Hematopoietic multipotent progenitor cell treated with erythropoietin and hydrocortisone succinate and interleukin-3 and kit ligand, for 15 days (in vitro differentiated cells): ENCODE data around the gene CPSF4L.
"Not testable (repeated sequence)": the region's sequence is repeated elsewhere in the genome, so short reads cannot be mapped to it uniquely, and the experiment has no call there.

ENCODE experiments used
- DNase-seq: peaks from one replicate; pipeline ENCODE4 v3.0.0-alpha.2; 2015; ENCODE audit warnings: low spot score

Gene CPSF4L

DNA sequence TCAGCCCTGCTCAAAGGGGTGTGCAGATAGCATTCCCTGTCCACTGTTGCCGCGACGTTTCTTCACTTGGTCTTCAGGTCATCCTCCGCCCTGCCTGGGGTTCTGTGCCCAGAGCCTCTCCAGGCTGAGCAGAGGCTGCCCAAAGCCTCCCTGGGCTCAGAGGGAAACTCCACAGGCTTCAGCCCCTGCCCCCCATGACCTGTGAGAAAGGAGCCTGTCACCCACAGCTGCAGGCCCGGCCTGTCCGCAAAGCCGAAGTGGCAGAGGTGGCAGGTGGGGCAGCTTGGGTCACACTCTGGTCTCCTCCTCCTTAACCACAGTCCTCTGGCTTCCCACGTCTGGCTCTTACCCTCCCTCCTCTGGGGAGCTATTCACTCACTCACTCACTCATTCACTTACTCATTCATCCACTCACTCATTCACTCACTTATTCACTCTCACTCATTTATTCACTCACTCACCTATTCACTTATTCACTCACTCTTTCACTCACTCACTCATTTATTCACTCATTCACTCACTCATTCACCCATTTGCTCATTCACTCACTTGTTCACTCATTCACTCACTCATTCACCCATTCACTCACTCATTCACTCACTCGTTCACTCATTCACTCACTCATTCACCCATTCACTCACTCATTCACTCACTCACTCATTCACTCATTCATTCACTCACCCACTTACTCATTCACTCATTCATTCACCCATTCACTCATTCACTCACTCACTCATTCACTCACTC lies 7.1 kb upstream of the CPSF4L start:
- DNase-seq, result no peak

- DNase-seq, result no peak
Measured at GRCh38 chr17:73267648-73268537, 6.2 kb upstream of the CPSF4L start.

DNA sequence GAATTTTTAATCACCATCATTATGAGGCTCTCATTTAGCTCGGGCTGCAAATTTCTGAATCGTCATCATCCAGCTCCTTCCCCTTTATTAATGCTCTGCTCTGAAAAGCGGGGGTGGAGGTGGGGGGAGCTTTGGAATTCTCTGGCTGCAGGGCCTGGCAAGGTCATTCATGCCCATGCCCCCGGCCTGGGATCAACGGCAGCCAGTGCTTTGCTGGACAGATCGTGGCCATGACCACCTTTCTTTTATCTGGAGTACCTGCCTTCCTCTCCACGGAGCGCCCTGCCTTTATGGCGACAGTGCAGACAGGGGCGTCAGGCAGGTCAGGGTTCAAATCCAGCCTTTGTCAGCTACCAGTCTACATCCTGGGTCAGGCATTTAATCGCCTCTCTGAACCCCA lies 5.1 kb upstream of the CPSF4L start:
- DNase-seq, result no peak

- DNase-seq, result no peak
Measured at GRCh38 chr17:73265646-73266640, 4.3 kb upstream of the CPSF4L start.

GRCh38 chr17:73264448-73264847 lies 2.8 kb upstream of the CPSF4L start:
- not testable (repeated sequence) for DNase-seq

DNA sequence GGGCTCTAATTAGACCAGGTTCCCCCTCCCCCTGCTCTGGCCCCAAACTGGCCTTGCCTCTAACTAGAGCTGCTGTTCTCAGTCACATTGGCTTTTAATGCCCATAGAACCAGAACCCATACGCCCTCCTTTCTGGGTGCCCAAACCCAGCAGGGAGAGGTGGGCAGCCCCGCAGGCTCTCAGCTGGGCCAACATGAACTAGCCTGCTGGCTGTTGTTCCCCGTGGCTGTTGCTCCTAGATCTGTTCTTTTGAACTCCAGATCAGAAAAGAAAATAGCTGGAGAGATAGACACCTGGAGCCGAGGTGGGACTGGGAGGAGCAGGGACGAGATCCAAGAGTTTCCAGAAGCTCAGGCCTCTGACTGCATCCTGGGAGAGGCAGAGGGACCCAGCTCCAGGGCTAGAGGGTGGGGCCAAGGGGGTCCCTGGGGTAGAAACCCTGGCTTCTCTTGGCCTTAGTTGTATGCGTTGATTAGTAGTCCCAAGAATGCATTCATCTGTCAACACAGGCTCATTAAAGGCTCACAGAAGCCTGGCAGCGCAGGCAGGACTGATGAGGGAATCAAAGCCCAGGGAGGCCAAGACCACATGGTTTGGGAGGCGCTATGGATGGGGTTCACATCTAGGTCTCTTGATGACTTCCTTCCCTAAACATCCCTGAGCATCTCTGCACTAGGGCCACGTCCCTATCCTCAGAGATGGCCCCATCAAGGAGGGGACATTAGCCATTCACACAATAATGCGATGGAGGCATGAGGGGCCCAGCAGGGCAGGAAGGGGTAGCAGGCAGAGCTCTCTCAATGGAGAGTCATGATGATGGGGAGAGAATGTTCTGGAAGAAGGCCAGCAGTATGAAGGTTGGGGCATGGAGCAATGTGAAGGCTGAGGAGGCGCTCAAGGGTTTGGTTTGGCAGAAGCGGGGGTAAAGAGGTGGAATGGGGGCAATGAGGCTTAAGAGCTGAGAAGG lies 1.3 kb upstream of the CPSF4L start:
- no peak for DNase-seq

DNA sequence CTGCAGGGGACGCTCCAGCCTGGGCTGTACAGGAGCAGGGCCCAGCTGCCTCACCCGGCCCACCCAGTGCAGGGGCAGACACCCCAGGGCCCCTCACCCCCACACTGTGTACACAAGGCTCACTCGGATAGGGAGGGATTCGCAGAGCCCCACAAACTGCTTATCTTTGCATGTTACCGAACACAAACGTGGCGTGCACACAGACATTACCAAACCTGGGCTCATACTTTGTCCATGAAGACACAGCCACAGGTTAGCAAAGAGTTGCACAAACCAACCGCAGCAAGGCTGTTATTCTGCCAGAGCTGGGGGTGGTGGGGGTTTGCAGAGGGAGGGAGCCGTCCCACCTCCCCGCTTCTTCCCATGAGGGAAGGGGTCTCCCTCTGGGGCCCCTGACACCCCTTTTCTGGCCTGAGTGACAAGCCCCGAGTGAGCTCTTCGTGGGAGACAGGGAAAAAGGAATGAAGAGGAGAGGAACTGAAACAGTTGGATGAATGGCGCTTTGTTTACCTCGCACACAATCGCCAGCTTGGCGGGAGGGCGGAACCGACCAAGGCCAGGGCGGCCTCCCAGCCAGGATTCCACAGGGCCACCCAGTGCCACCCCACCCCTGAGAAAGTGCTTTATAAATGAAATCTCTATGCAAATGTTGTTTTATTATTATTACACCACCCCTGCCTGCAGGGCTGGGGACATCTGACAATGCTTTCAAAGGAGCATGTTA lies 434 bp upstream of the CPSF4L start:
- no peak for DNase-seq

GRCh38 chr17:73257516-73257915 lies 4.2 kb downstream of the CPSF4L start:
- DNase-seq, result no peak

- DNase-seq, result no peak
Measured at GRCh38 chr17:73256220-73256619, 5.5 kb downstream of the CPSF4L start.

DNA sequence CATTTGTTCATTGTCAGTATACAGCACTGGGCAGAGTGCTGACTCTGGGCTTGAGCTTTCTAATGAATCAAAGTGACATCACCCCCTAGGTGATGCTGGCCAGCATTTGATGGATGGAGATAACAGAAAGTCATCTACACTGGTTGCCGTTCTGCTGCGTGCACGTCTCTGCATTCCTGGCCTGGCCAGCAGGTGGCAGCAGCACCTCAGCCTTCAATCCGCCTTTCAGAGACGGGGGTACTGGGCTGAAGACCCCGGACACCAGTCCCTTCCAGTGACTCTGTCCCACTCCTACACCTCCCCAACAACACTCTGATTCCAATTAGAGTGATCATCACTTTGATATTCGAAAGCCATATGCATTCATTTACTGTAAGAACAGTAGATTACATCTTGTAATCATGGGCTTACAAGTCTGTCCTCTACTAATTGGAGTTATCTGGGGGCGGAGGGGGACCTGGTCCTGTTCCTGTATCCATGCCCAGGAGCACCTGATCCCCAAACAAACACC lies 6.0 kb downstream of the CPSF4L start:
- peak; percentile 72 for DNase-seq

DNA sequence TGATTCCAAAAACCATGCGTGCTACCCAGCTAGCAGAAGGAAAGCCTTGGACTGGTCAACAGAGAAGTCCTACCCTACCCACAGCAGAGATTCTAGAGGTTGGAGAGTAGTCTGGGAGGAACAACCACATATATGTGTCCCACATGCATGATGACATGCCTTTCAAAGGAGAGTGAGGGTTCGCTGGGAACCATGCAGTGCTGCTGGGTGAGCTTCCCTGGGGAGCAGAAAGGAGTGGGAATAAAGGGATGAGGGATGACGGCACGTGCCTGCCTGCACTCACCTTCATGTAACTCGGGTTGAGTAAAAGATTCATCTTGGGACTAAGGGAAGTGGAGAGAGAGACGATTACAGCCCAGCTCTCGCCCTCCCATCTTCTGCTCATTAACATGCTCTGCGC lies 9.8 kb downstream of the CPSF4L start:
- DNase-seq, result no peak

DNA sequence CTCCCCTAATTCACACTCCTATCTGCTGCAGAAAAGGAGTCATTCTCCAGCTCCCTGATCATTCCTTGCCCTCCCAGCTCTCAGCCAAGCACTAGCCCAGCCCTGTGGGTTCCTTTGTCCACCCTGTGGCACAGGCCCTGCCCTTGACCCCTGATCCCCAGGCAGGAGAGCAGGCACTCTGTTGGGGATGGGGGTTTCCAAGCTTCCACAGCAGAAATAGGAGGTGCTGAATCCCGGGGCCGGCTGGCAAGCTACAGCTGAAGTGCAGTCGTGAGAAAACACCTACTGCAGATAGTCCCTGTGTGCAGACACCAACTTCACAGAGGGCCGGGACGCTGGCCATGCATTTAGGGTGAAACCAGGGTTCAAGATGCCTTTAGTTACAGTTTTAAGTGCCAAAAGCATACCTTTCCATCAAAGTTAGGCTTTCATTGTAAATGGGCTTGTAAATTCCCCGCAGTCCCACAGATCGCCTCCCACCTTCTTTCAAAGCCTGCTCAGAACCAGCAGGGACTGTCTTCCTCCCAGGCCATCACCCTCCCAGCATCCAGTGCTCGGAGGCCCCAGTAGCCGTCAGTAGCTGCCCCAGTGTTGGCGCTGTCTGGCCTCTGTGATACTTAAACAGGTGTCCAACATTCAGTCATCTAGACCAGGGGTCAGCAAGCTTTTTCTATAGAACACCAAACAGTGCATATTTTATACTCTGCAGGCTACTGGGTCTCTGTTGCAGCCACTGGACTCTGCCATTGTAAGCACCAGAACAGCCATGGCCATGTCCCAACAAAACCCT lies 10.6 kb downstream of the CPSF4L start:
- DNase-seq, result no peak

- DNase-seq, result no peak
Measured at GRCh38 chr17:73249700-73250099, 12.0 kb downstream of the CPSF4L start.

DNA sequence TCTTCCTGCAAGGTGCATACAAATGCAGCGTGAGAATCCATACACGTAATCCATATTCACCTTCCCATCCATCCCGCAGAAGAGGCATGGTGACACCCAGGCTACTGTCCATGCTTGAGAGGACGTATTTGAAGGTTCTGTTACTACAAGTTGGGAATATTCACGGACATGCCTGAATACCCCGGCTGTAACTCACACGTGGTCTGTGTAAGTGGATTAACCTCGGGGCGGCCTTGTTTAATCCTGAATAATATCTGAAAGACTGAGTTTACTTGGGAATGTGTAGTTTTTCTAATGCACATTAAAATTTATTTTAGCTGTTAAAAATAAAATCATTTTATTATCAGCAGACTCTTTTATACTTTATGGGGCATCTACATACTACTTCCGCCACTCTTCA lies 13.1 kb downstream of the CPSF4L start:
- DNase-seq, result no peak

DNA sequence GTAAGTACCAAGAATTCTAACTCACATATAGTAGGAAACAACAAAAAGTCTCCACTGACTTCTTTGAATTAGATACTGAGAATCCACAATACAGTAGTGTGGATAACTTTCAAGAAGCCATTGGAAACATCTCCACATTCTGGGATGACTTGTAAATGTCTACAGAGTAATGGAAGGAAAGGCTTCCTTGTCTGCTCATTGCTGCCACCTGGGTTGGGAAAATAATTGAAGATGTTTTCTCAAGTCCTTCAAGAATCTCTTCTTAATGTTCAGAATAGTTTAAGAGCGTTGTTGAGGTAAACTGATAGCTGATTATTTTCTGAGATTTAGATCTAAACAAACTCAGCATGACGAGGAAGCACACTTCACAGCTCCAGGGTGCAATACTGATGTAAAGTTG lies 14.0 kb downstream of the CPSF4L start:
- peak; percentile 42 for DNase-seq

- no peak for DNase-seq
Measured at GRCh38 chr17:73240561-73240960, 21.1 kb downstream of the CPSF4L start.

DNA sequence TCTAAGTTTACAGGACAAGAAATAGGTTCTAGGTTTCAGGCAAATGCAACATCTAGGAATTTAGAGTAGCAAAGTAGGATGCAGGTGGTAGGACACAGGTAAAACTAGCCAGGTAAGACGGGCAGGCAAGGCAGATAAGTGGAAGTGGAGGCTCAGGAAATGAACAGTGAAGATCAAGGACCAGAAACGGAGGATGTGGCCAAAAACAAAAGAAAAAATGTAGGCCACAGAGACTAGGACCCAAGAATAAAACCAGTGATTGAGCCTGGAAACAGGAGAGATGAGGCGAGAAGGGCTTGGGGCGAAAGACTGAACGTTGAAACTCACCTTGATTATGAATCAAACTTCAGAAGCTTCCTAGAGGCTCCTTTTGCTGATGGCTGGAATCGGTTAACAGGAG lies 24.0 kb downstream of the CPSF4L start:
- no peak for DNase-seq

DNA sequence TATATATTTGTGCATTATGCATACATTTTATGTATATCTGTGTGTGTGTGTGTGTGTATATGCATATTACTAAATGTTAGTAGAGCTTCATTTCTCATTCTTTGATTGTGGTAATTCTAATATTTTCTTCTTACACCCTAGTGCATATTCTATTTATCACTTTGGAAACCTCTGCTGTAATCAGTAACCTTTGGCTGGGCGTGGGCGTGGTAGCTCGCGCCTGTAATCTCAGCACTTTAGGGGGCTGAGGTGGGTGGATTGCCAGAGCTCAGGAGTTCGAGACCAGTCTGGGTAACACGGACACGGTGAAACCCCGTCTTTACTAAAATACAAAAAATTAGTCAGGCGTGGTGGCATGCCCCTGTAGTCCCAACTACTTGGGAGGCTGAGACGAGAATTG lies 26.9 kb downstream of the CPSF4L start:
- no peak for DNase-seq
